PC-3 (cell line): ENCODE data around the gene PDE11A. TPM values are rescaled to one million over a fixed set of nuclear protein-coding genes. Genes with fewer than 3 reads are reported as not detected.

Experiments
- ATAC-seq: fragments of 200-7000 bp; cut with Tn5 transposase; 2 replicates; pipeline ENCODE4 v1.9.1; 2020; ENCODE audit warnings: mild to moderate bottlenecking, moderate library complexity
- BruUV-seq: library from RNA; stranded (reverse); fragments of 400-500 nt; replicated peaks from 2 replicates; lab custom pipeline; 2021; lab: Mats Ljungman, UMichigan
- CTCF ChIA-PET: fragments of 300-600 bp; sonication (Branson Sonifier 250); formaldehyde crosslinking; loops from one replicate; lab custom pipeline; 2022; ENCODE audit warnings: antibody characterized with exemption; lab: Charles Lee
- POLR2A ChIA-PET: fragments of 300-600 bp; sonication (Branson Sonifier 250); formaldehyde crosslinking; loops from one replicate; lab custom pipeline; 2022; ENCODE audit warnings: antibody characterized with exemption; ENCODE audit not compliant: unreplicated experiment; lab: Charles Lee
- DNase-seq: peaks from one replicate; pipeline ENCODE4 v3.0.0-alpha.2; 2015
- H2AFZ ChIP-seq: fragments of 300-600 bp; sonication (generic); 2 replicates; pipeline ENCODE4 v1.6.0; 2016; ENCODE audit warnings: antibody characterized with exemption, low read length
- H3F3A ChIP-seq: fragments of 300-600 bp; sonication (generic); one replicate; pipeline ENCODE4 v1.6.0; 2017; ENCODE audit warnings: antibody characterized with exemption, low read length, control low read depth, mild to moderate bottlenecking; ENCODE audit not compliant: unreplicated experiment
- H3K27ac ChIP-seq: fragments of 300-600 bp; sonication (generic); 2 replicates; pipeline ENCODE4 v1.5.1; 2016; ENCODE audit warnings: mild to moderate bottlenecking, low read length
- H3K27me3 ChIP-seq: fragments of 300-600 bp; sonication (generic); 2 replicates; pipeline ENCODE4 v1.6.1; 2016; ENCODE audit warnings: low read length, mixed read lengths
- H3K36me3 ChIP-seq: fragments of 300-600 bp; sonication (generic); 2 replicates; pipeline ENCODE4 v1.6.1; 2016; ENCODE audit warnings: low read depth, mixed run types, low read length, mixed read lengths
- H3K4me1 ChIP-seq: fragments of 300-600 bp; sonication (generic); 2 replicates; pipeline ENCODE4 v1.5.1; 2016; ENCODE audit warnings: low read length; ENCODE audit not compliant: insufficient read depth
- H3K4me2 ChIP-seq: fragments of 300-600 bp; sonication (generic); 2 replicates; pipeline ENCODE4 v1.6.0; 2016; ENCODE audit warnings: low read length
- H3K4me3 ChIP-seq: fragments of 300-600 bp; sonication (generic); 2 replicates; pipeline ENCODE4 v1.5.1; 2016; ENCODE audit warnings: mild to moderate bottlenecking, low read length, mixed read lengths
- H3K79me2 ChIP-seq: fragments of 300-600 bp; sonication (generic); 2 replicates; pipeline ENCODE4 v1.6.1; 2017; ENCODE audit warnings: low read length, mixed read lengths
- H3K9ac ChIP-seq: fragments of 300-600 bp; sonication (generic); 2 replicates; pipeline ENCODE4 v1.6.0; 2016; ENCODE audit warnings: mild to moderate bottlenecking, low read length
- H3K9me2 ChIP-seq: fragments of 300-600 bp; sonication (generic); replicated peaks from 2 replicates; pipeline ENCODE4 v1.6.1; 2016; ENCODE audit warnings: mixed run types, low read length, mixed read lengths
- H3K9me3 ChIP-seq: fragments of 300-600 bp; sonication (generic); 2 replicates; pipeline ENCODE4 v1.6.1; 2016; ENCODE audit warnings: low read length, mixed read lengths
- H4K20me1 ChIP-seq: fragments of 300-600 bp; sonication (generic); 2 replicates; pipeline ENCODE4 v1.6.1; 2016; ENCODE audit warnings: low read length, mixed read lengths
- CTCF ChIP-seq: fragments of 300-600 bp; sonication (generic); conservative IDR thresholded peaks from 2 replicates; pipeline ENCODE4 v1.5.1; 2017; ENCODE audit warnings: antibody characterized with exemption, low read depth, mild to moderate bottlenecking, low read length
- EZH2 ChIP-seq: fragments of 300-600 bp; sonication (generic); IDR thresholded peaks from one replicate; pipeline ENCODE4 v1.6.1; 2017; ENCODE audit warnings: antibody characterized with exemption, mild to moderate bottlenecking, low read length; ENCODE audit not compliant: unreplicated experiment
- EZH2phosphoT487 ChIP-seq: fragments of 300-600 bp; sonication (generic); IDR thresholded peaks from 2 replicates; pipeline ENCODE4 v1.6.1; 2018; ENCODE audit warnings: mild to moderate bottlenecking, antibody characterized with exemption, low read length, borderline replicate concordance
- intact Hi-C: fragments of 100-400 bp; cut with micrococcal nuclease; formaldehyde crosslinking; loops from 2 replicates; pipeline ENCODE4 v1.9.0; 2023
- total RNA-seq: library from RNA; depleted of rRNA; stranded (reverse); fragments of >200 nt; gene quantifications from 2 replicates; pipeline ENCODE4 v1.2.3, GENCODE V29; 2014

PDE11A gene
- total RNA-seq, 1 experiment from 2014 or later = 0.15 TPM

GRCh38 chr2:177891533-177891932 lies 181.0 kb downstream of the PDE11A start:
- CTCF ChIA-PET = no interaction called here
- no peak for ATAC-seq
- no peaks in the 10 kb centered on the region for H3K9me3 ChIP-seq
- TF ChIP-seq EZH2 (no peak), EZH2phosphoT487 (no peak), CTCF (no peak)
- peaks cover 13% of the 10 kb centered on the region for H3K27me3 ChIP-seq
- H3K27ac ChIP-seq = no peak overlapping the region
- no peaks in the 10 kb centered on the region for H4K20me1 ChIP-seq
- no peak overlapping the region for H3K4me2 ChIP-seq
- DNase-seq = no peak
- no peak overlapping the region for H2AFZ ChIP-seq
- POLR2A ChIA-PET = interaction anchor here (0.6 kb wide), 1 partner anchor 11 kb away, joined by 4 read pairs; no protein-coding TSS in a partner anchor
- H3K9me2 ChIP-seq = no peaks in the 10 kb centered on the region
- no peaks in the 10 kb centered on the region for H3F3A ChIP-seq
- H3K4me3 ChIP-seq = no peak overlapping the region
- H3K79me2 ChIP-seq = no peaks in the 10 kb centered on the region
- H3K36me3 ChIP-seq = no peaks in the 10 kb centered on the region
- H3K9ac ChIP-seq = no peak overlapping the region
- no TSS peak for BruUV-seq
- intact Hi-C loops = no loop called here
- no peaks in the 10 kb centered on the region for H3K4me1 ChIP-seq

GRCh38 chr2:177889818-177890460 lies 182.6 kb downstream of the PDE11A start:
- POLR2A ChIA-PET = no interaction called here

More at GRCh38 chr2:177889818-177890460, 182.6 kb downstream of the PDE11A start:
- CTCF ChIA-PET = no interaction called here
- no peak for DNase-seq
- Histone ChIP-seq H3K4me1 (no peaks in the 10 kb centered on the region), H3K9me3 (no peaks in the 10 kb centered on the region), H3K79me2 (no peaks in the 10 kb centered on the region), H4K20me1 (no peaks in the 10 kb centered on the region), H2AFZ (no peak overlapping the region), H3K4me2 (no peak overlapping the region), H3K9me2 (no peaks in the 10 kb centered on the region), H3K9ac (no peak overlapping the region), H3F3A (no peaks in the 10 kb centered on the region), H3K27me3 (peaks cover 21% of the 10 kb centered on the region), H3K4me3 (no peak overlapping the region), H3K36me3 (no peaks in the 10 kb centered on the region), H3K27ac (no peak overlapping the region)
- no peak for ATAC-seq
- BruUV-seq = no TSS peak
- intact Hi-C loops = no loop called here
- TF ChIP-seq EZH2 (no peak), EZH2phosphoT487 (no peak), CTCF (no peak)
